ENCODE measurements around the gene ARL3.

DNA sequence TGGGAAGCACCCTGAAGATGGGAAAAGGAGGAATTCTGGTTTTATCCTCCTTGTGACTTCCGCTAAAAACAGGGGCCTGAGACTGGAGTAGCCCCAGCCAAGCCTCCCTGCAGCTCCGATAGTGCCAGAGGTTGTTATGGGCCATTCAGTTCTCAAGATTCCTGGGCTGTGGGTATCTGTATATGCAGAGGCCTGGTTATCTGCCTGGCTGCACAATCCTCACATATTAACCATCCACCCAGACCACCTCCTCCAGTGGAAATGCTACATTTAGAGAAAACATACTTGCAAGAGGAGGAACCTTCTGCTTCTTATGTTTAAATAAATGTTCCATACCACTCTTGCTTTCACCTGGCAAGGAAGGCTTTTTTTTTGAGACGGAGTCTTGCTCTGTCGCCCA is 34.6 kb downstream of the ARL3 start:
- TF ChIP-seq, protein P1, sequence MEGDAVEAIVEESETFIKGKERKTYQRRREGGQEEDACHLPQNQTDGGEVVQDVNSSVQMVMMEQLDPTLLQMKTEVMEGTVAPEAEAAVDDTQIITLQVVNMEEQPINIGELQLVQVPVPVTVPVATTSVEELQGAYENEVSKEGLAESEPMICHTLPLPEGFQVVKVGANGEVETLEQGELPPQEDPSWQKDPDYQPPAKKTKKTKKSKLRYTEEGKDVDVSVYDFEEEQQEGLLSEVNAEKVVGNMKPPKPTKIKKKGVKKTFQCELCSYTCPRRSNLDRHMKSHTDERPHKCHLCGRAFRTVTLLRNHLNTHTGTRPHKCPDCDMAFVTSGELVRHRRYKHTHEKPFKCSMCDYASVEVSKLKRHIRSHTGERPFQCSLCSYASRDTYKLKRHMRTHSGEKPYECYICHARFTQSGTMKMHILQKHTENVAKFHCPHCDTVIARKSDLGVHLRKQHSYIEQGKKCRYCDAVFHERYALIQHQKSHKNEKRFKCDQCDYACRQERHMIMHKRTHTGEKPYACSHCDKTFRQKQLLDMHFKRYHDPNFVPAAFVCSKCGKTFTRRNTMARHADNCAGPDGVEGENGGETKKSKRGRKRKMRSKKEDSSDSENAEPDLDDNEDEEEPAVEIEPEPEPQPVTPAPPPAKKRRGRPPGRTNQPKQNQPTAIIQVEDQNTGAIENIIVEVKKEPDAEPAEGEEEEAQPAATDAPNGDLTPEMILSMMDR (IDR thresholded peaks at IDR 0.05) = no peak
- no peak for TF ChIP-seq POLR2A (IDR thresholded peaks at IDR 0.05)

Data from lower leg skin (tissue), 3 donors.